IPS-20b (cell line): ENCODE results near the gene CFAP126.
"Not testable (repeated sequence)": the region's sequence is repeated elsewhere in the genome, so short reads cannot be mapped to it uniquely, and the experiment has no call there.

Source experiments
- H3K27ac ChIP-seq: one replicate; pipeline ENCODE4 v1.5.1; 2013; ENCODE audit warnings: low read length
- H3K27me3 ChIP-seq: 2 replicates; pipeline ENCODE4 v1.6.1; 2013; ENCODE audit warnings: mild to moderate bottlenecking, low read length, inconsistent platforms; ENCODE audit not compliant: insufficient read depth
- H3K36me3 ChIP-seq: 2 replicates; pipeline ENCODE4 v1.6.1; 2013; ENCODE audit warnings: low read depth, mild to moderate bottlenecking, inconsistent platforms, low read length, moderate library complexity; ENCODE audit not compliant: insufficient read depth
- H3K4me1 ChIP-seq: 2 replicates; pipeline ENCODE4 v1.6.1; 2013; ENCODE audit warnings: mild to moderate bottlenecking, control low read depth, inconsistent platforms, low read length, moderate library complexity; ENCODE audit not compliant: insufficient read depth
- H3K4me3 ChIP-seq: 2 replicates; pipeline ENCODE4 v1.5.1; 2013; ENCODE audit warnings: mild to moderate bottlenecking, low read length, inconsistent platforms
- H3K9ac ChIP-seq: 2 replicates; pipeline ENCODE4 v1.6.1; 2013; ENCODE audit warnings: low read depth, mild to moderate bottlenecking, inconsistent platforms, low read length, moderate library complexity
- H3K9me3 ChIP-seq: 2 replicates; pipeline ENCODE4 v1.6.1; 2013; ENCODE audit warnings: mild to moderate bottlenecking, low read depth, low read length, inconsistent platforms; ENCODE audit not compliant: insufficient read depth

CFAP126 gene, protein sequence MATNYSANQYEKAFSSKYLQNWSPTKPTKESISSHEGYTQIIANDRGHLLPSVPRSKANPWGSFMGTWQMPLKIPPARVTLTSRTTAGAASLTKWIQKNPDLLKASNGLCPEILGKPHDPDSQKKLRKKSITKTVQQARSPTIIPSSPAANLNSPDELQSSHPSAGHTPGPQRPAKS

DNA sequence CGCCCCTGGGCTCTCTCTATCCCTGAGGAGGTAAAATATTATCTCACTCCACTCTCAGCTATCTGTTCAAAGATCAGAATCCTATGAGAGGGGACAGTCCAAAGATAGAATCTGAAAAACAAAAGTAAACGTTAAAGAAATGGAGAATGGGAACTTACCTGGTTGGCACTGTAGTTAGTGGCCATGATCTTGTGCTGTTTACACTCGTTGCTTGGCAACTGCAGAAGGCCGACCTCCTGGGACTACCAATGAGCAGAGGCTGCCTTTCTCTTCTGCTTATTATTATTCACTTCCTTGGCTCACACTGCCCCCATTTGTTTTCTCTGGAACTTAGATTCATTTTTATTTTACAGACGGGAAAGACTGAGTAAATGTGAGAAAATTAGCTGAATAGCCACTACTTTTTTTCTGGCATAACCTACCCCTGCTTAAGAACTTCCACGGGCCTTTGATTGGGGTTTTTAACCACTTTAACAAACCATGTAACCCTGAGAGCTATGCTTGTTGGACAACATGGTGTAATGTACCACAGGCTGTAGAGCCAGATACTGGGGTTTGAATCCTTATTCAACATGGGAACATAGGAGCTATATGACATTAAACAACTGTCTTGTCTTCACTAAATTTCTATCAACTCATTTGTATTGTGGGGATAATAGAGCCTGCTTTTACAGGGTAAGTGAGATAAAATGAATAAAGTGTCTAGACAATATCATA is at the start of gene CFAP126:
Gene CFAP126, minus strand, starts transcription at position 193 of the 717 bp plus-strand sequence. Its CDS starts 8 bp downstream, at position 185.
- Histone ChIP-seq H3K27me3 (no peaks in the 10 kb centered on the region), H3K9me3 (no peaks in the 10 kb centered on the region), H3K4me3 (no peak within 1 kb of the TSS), H3K4me1 (peaks cover 8% of the 10 kb centered on the region; the same call in 1 of the 2 replicates), H3K36me3 (peaks cover 33% of the 10 kb centered on the region), H3K27ac (no peak within 1 kb of the TSS), H3K9ac (peak within 1 kb of the TSS; percentile 38; the same call in 1 of the 2 replicates)

DNA sequence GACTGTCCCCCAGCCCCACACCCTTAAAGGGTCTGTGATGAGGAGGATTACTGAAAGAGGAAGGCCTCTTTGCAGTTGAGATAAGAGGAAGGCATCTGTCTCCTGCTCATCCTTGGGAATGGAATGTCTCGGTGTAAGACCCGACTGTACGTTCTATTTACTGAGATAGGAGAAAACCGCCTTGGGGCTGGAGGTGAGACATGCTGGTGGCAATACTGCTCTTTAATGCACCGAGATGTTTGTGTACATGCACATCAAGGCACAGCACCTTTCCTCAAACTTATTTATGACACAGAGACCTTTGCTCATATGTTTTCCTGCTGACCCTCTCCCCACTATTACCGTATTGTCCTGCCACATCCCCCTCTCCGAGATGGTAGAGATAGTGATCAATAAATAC is 45.4 kb upstream of the CFAP126 start:
- H3K9ac ChIP-seq, H3K27ac ChIP-seq, H3K4me3 ChIP-seq, H3K36me3 ChIP-seq, H3K9me3 ChIP-seq, H3K4me1 ChIP-seq, H3K27me3 ChIP-seq: not testable (repeated sequence)

DNA sequence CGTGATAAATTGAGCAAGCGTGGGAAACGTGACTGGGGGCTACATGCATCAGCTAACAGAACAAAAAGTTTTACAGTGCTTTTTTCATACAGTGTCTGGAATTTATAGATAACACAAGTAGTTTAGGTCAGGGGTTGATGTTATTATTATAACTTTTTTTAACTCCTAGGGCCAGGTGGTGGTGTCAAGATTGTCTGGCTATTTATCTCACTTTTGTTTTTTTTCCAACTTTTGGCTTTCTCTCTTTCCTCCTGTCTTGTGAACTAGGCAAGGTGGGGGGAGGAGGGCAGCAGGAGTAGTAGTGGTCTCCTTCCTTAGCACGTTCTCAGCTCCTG is 42.9 kb upstream of the CFAP126 start:
- not testable (repeated sequence) for H3K4me3 ChIP-seq, H3K36me3 ChIP-seq, H3K27ac ChIP-seq, H3K9ac ChIP-seq, H3K4me1 ChIP-seq, H3K27me3 ChIP-seq, H3K9me3 ChIP-seq

DNA sequence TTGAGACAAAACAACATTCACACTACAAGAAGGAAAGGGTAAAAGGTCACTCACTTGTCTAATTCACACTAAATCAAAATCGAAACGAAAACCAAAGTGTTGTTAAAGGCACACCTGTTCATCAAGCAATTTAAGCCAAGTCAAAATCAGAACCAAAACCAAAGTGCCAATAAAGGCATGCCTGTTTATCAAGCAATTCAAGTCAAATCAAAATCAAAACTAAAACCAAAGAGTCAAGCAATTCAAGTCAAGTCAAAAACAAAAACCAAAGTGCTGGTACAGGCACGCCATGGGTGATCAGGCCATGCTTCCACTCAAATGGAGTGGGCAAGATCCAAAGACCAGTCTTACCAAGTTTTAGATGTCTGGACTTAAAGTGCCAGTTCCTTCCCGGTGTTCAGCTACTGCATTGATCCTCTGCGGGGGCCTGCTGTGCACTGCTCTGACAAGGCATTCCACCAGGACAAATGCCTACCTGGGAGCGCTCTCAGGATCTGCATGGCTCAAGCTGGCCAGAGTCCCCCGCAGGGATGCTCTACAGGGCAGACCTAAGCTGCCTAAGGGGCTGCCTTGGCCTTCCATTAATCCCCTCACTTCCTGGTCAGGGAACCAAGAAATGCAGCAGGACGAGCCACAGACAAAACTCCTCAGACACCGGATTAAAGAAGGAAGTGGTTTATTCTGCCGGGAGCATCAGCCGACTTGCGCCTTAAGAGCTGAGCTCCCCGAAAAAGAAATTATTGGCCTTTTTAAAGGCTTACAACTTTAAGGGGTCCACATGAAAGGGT is 42.4 kb upstream of the CFAP126 start:
- H3K4me1 ChIP-seq, H3K27me3 ChIP-seq, H3K36me3 ChIP-seq, H3K9me3 ChIP-seq, H3K4me3 ChIP-seq, H3K27ac ChIP-seq, H3K9ac ChIP-seq: not testable (repeated sequence)

DNA sequence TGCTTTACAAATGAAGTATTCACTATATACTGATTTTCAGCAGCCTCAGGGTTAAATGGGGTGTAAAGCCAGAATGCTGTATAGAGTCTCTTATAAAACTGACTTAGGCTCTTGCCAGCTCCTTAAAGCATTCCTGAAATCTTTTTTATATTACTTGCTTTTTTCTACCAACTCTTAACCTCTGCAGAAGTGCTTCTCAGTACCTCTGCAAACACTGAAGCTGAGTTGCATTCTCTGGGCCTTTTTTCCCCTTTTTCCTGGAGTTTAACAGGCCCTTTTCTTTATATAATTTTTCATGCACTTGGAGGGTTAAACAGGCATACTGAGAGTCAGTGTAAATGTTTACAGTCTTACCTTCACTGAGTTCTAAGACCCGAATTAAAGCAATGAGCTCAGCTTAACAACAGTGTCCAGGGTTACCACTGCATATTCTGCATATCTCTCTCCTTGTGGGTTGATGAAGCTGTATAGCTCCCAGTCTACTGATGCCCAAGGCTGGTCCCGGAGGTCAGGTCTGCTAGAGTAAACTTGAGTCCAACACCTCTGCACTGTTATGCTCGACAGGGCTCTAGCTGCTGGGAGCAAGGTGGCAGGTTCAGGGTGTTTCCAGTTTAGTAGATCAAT is 40.9 kb upstream of the CFAP126 start:
- Histone ChIP-seq H3K36me3 (no peaks in the 10 kb centered on the region), H3K4me1 (peaks cover 6% of the 10 kb centered on the region; the same call in 1 of the 2 replicates), H3K27me3 (no peaks in the 10 kb centered on the region), H3K4me3 (no peak overlapping the region), H3K9me3 (no peaks in the 10 kb centered on the region), H3K27ac (no peak overlapping the region), H3K9ac (no peak overlapping the region)

DNA sequence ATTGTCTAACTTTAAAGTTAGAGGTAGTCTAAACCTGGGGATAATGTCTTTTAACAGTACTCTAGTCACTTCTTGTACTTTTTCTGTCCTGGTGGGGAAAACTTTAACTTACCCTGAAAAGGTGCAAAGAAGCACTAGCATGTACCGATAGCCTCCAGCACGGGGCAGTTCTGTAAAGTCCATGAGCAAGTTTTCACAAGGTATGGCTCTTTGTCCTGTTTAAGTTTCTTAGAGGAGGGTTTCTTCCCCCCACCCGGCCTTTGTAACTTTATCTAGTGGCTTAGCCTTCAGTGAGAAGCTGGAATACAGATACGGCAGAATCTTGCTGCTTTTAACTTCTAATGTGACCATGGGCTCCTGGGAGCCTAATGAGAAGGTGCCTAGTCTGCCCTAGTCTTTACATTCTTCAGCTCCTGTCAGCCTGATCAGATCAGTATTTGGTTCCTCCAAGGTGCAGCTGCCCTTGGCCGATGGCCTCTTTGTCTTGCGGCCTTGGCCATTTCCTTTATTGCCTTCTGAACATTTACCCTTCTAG is 39.8 kb upstream of the CFAP126 start:
- H3K9me3 ChIP-seq: no peaks in the 10 kb centered on the region
- H3K36me3 ChIP-seq: no peaks in the 10 kb centered on the region
- no peak overlapping the region for H3K4me3 ChIP-seq
- H3K4me1 ChIP-seq: peaks cover 6% of the 10 kb centered on the region; the same call in 1 of the 2 replicates
- no peak overlapping the region for H3K9ac ChIP-seq
- H3K27me3 ChIP-seq: 0 out of 2 replicates have a peak, but pooled peaks cover under 1% of the 10 kb centered on the region
- H3K27ac ChIP-seq: no peak overlapping the region

DNA sequence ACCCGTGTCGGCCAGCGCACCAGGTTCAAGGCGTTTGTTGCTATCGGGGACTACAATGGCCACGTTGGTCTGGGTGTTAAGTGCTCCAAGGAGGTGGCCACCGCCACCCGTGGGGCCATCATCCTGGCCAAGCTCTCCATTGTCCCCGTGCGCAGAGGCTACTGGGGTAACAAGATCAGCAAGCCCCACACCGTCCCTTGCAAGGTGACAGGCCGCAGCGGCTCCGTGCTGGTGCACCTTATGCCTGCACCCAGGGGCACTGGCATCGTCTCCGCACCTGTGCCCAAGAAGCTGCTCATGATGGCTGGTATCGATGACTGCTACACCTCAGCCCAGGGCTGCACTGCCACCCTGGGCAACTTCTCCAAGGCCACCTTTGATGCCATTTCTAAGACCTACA is 38.9 kb upstream of the CFAP126 start:
- not testable (repeated sequence) for H3K9me3 ChIP-seq, H3K27me3 ChIP-seq, H3K36me3 ChIP-seq, H3K4me3 ChIP-seq, H3K27ac ChIP-seq, H3K4me1 ChIP-seq, H3K9ac ChIP-seq

DNA sequence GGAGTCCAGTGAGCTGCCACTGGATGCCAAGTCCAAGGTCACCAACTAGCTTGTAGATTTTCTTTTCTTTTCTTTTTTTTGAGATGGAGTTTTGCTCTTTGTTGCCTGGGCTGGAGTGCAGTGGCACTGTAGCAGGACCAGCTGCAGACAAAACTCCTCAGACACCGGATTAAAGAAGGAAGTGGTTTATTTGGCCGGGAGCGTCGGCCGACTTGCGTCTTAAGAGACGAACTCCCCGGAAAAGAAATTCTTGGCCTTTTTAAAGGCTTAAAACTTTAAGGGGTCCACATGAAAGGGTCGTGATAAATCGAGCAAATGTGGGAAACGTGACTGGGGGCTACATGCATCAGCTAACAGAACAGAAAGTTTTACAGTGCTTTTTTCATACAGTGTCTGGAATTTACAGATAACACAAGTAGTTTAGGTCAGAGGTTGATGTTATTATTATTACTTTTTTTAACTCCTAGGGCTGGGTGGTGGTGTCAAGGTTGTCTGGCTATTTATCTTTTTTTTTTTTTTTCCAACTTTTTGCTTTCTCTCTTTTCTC is 36.4 kb upstream of the CFAP126 start:
- Histone ChIP-seq H3K36me3 (no peaks in the 10 kb centered on the region), H3K4me1 (peaks cover 6% of the 10 kb centered on the region; the same call in 1 of the 2 replicates), H3K27me3 (peaks cover 10% of the 10 kb centered on the region), H3K9me3 (no peaks in the 10 kb centered on the region), H3K27ac (no peak overlapping the region), H3K9ac (no peak overlapping the region), H3K4me3 (no peak overlapping the region)

DNA sequence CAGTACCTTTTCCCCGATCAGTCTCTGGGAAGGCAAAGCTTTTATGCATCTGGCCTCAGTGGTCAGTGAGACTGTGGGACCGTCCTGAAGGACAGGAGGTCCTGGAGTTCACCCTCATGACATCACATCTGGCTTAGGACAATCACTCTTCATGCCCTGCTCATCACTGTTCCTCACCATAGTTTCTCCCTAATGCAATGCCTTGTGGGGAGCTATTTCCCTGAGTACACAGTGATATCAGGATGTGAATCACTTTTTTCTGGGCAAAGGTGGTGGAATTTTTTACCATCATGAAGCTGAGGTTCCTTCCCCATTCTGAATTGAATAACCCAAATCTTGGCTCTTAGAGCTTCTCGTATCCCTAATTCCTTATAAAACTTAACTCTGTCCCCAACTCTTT is 34.8 kb upstream of the CFAP126 start:
- no peak overlapping the region for H3K9ac ChIP-seq
- H3K4me1 ChIP-seq: no peaks in the 10 kb centered on the region
- H3K4me3 ChIP-seq: no peak overlapping the region
- no peaks in the 10 kb centered on the region for H3K9me3 ChIP-seq
- H3K36me3 ChIP-seq: no peaks in the 10 kb centered on the region
- H3K27ac ChIP-seq: no peak overlapping the region
- H3K27me3 ChIP-seq: peaks cover 10% of the 10 kb centered on the region

DNA sequence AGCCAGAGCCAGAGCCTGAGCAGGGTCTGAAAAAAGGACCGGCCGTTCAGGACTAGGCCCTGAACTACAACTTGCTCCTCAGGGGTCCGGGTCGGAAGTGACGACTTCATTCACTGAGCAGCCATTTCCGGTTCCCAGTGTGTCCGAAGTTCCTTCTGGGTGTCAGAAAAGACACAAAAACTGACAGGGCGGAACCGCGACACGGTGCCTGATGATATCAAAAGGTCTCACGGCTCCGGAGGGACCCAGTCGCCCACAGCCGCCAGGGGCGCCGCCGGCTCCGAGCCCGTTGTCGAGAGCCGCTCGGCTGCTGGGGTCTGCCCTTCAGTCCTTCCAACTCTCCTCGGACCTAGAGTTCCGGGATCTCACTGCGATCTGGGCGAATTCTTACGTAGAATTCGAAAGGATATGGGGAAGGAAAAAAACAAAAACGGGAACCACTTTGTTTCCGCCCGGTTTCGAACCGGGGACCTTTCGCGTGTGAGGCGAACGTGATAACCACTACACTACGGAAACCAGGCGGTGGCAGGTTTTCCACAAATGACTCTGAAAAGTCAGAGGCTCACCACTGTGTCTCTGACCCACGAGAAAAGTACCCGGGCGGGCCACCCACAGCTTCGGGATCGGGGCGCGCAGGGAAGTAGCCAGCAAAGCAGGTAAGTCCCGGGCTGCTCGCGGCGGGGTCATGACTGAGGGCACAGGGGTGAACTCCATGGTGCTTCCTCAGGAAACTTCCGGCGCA is 31.8 kb upstream of the CFAP126 start:
- Histone ChIP-seq H3K4me1 (no peaks in the 10 kb centered on the region), H3K36me3 (no peaks in the 10 kb centered on the region), H3K9ac (peak overlapping the region; percentile 87), H3K27me3 (peaks cover 10% of the 10 kb centered on the region), H3K4me3 (peak overlapping the region; percentile 80), H3K27ac (peak overlapping the region; percentile 63), H3K9me3 (no peaks in the 10 kb centered on the region)

DNA sequence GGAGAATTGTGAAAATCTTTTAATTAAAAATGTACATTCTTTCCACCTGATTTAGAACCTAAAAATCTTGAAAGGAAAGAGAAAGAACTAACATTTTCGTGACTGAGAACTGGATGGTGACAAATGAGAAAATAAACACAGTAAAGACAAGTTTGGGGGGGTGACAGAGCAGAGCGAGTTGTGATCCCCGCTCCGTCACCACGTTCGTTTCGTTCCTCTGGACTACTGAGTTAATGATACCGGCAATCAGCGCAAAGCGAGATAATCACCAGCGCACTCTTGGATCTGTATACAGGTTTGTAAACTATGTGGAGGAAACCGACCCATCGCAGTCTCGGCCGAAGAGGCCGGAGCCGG is 31.2 kb upstream of the CFAP126 start:
- Histone ChIP-seq H3K4me1 (no peaks in the 10 kb centered on the region), H3K4me3 (peak overlapping the region; percentile 80), H3K27ac (no peak overlapping the region), H3K9me3 (no peaks in the 10 kb centered on the region), H3K27me3 (peaks cover 10% of the 10 kb centered on the region), H3K9ac (peak overlapping the region; percentile 87; the same call in 1 of the 2 replicates), H3K36me3 (no peaks in the 10 kb centered on the region)
